CD4-positive, alpha-beta T cell (primary cell): Measurements from ENCODE around the gene PLPP6. TPM values are rescaled to one million over a fixed set of nuclear protein-coding genes. Genes with fewer than 3 reads are reported as not detected.

Source experiments
- ATAC-seq: fragments of 200-7000 bp; cut with Tn5 transposase; one replicate; pipeline ENCODE4 v1.10.0; 2022; ENCODE audit warnings: mild to moderate bottlenecking; ENCODE audit not compliant: poor library complexity
- CTCF ChIA-PET: fragments of 350-600 bp; sonication (Branson Sonifier 250); formaldehyde crosslinking; loops from one replicate; lab custom pipeline; 2021; ENCODE audit warnings: antibody characterized with exemption, inconsistent platforms; lab: Charles Lee
- POLR2A ChIA-PET: fragments of 350-600 bp; sonication (Branson Sonifier 250); formaldehyde crosslinking; loops from one replicate; lab custom pipeline; 2021; ENCODE audit warnings: antibody characterized with exemption, inconsistent platforms; lab: Charles Lee
- DNase-seq, 14 experiments: peaks; one replicate each; pipeline ENCODE4 v3.0.0-alpha.2; 2013 to 2020; ENCODE audit warnings: mixed read lengths in 2 of 14
- H3K27ac ChIP-seq, 2 donors: one replicate each; pipeline versions ENCODE4 v1.5.1 to v1.7.0; 2013; ENCODE audit warnings: low read length in 2 of 2, low read depth in 1 of 2, mild to moderate bottlenecking in 1 of 2
- H3K27me3 ChIP-seq, 2 experiments: 1 replicate in 1 of 2; 2 replicates in 1 of 2; pipeline versions ENCODE4 v1.6.1 to v1.7.0; 2013; ENCODE audit warnings: low read length in 2 of 2, control low read depth in 1 of 2, mild to moderate bottlenecking in 1 of 2, moderate library complexity in 1 of 2; ENCODE audit not compliant: insufficient read depth in 2 of 2, control insufficient read depth in 1 of 2
- H3K36me3 ChIP-seq: one replicate; pipeline ENCODE4 v1.6.1; 2013; ENCODE audit warnings: low read length, control low read depth; ENCODE audit not compliant: insufficient read depth
- H3K4me1 ChIP-seq: one replicate; pipeline ENCODE4 v1.6.1; 2013; ENCODE audit warnings: low read length, control low read depth; ENCODE audit not compliant: insufficient read depth
- H3K4me3 ChIP-seq: one replicate; pipeline ENCODE4 v1.5.1; 2013; ENCODE audit warnings: mild to moderate bottlenecking, low read length, moderate library complexity
- H3K9me3 ChIP-seq, 2 experiments: 1 replicate in 1 of 2; 2 replicates in 1 of 2; pipeline versions ENCODE4 v1.6.1 to v1.7.0; 2013; ENCODE audit warnings: low read length in 2 of 2, mild to moderate bottlenecking in 2 of 2, control low read depth in 1 of 2, moderate library complexity in 1 of 2; ENCODE audit not compliant: control insufficient read depth in 1 of 2, insufficient read depth in 1 of 2
- H3K27ac Mint-ChIP-seq: one replicate; pipeline ENCODE4 v1.8.0; 2020; ENCODE audit warnings: mixed read lengths
- H3K27me3 Mint-ChIP-seq: one replicate; pipeline ENCODE4 v1.8.0; 2021; ENCODE audit warnings: mixed read lengths
- H3K36me3 Mint-ChIP-seq: one replicate; pipeline ENCODE4 v1.8.0; 2021; ENCODE audit warnings: low read depth, mixed read lengths
- H3K4me1 Mint-ChIP-seq: one replicate; pipeline ENCODE4 v1.8.0; 2021; ENCODE audit warnings: low read depth, mixed read lengths
- H3K4me3 Mint-ChIP-seq: one replicate; pipeline ENCODE4 v1.8.0; 2020; ENCODE audit warnings: mild to moderate bottlenecking, mixed read lengths
- H3K9me3 Mint-ChIP-seq: one replicate; pipeline ENCODE4 v1.8.0; 2020; ENCODE audit warnings: mixed read lengths
- CTCF ChIP-seq: fragments of 200-600 bp; IDR thresholded peaks from one replicate; pipeline ENCODE4 v1.8.0; 2022; ENCODE audit warnings: antibody characterized with exemption, mild to moderate bottlenecking
- intact Hi-C, 2 experiments: fragments of 100-400 bp; cut with DNase I in 1 of 2; cut with micrococcal nuclease in 1 of 2; formaldehyde crosslinking; loops; one replicate each; pipeline versions ENCODE4 v1.15.1 to v1.9.0; 2023 to 2025; cut with DNase I, micrococcal nuclease
- total RNA-seq, 174 experiments: library from RNA in 2 of 174; stranded (reverse) in 2 of 174; gene quantifications; one replicate each; pipeline ENCODE4 v1.2.3 and lab custom pipeline; 2021 to 2026

PLPP6 gene
- total RNA-seq, 2 experiments from 2014 or later, result 8.9 to 10.5 TPM

GRCh38 chr9:4640027-4640426, 22.1 kb upstream of the PLPP6 start:
- Histone ChIP-seq H3K27ac (no peak overlapping the region), H3K4me3 (no peak overlapping the region), H3K4me1 (no peaks in the 10 kb centered on the region), H3K36me3 (no peaks in the 10 kb centered on the region), H3K27me3 (no peaks in the 10 kb centered on the region), H3K9me3 (no peaks in the 10 kb centered on the region)
- no peaks in the 10 kb centered on the region for H3K9me3 Mint-ChIP-seq
- peaks cover 12% of the 10 kb centered on the region for H3K4me1 Mint-ChIP-seq
- no peaks in the 10 kb centered on the region for H3K36me3 Mint-ChIP-seq
- no peak overlapping the region for H3K27ac Mint-ChIP-seq
- peak; percentile 71 for TF ChIP-seq CTCF
- peak; percentile 43 to 74 (median 51) for DNase-seq
- intact Hi-C loops, result loop anchor here (1.0 to 10.0 kb wide), 8 partner anchors 35 to 905 kb away; partner anchors contain the start of gene SLC1A1 (in 1 of the 2)
- H3K4me3 Mint-ChIP-seq, result no peak overlapping the region
- no peaks in the 10 kb centered on the region for H3K27me3 Mint-ChIP-seq
- peak; percentile 78 for ATAC-seq
- ChIA-PET CTCF (interaction anchor here (0.6 to 2.3 kb wide), 12 partner anchors 8 to 325 kb away, joined by 3 to 12 read pairs (median 3); partner anchors contain the start of genes CDC37L1 and PLPP6), POLR2A (interaction anchor here (0.9 to 1.7 kb wide), 7 partner anchors 21 to 261 kb away, joined by 4 to 12 read pairs (median 5); partner anchors contain the start of genes AK3 and PLPP6)

GRCh38 chr9:4642351-4642750, 19.7 kb upstream of the PLPP6 start:
- no peak for TF ChIP-seq CTCF
- no peaks in the 10 kb centered on the region for H3K36me3 Mint-ChIP-seq
- CTCF ChIA-PET, result no interaction called here
- H3K9me3 ChIP-seq, result no peaks in the 10 kb centered on the region
- no peak overlapping the region for H3K27ac ChIP-seq
- H3K9me3 Mint-ChIP-seq, result no peaks in the 10 kb centered on the region
- no peak overlapping the region for H3K4me3 Mint-ChIP-seq
- POLR2A ChIA-PET, result no interaction called here
- peaks cover 12% of the 10 kb centered on the region for H3K4me1 Mint-ChIP-seq
- no peaks in the 10 kb centered on the region for H3K36me3 ChIP-seq
- no peak overlapping the region for H3K27ac Mint-ChIP-seq
- ATAC-seq (no peak), DNase-seq (no peak)
- intact Hi-C loops, result loop anchor here in 1 of 2 experiments (10.0 kb wide), 2 partner anchors 148 to 908 kb away; partner anchors contain the start of gene SLC1A1
- H3K4me3 ChIP-seq, result no peak overlapping the region
- no peaks in the 10 kb centered on the region for H3K27me3 Mint-ChIP-seq
- H3K27me3 ChIP-seq, result no peaks in the 10 kb centered on the region
- no peaks in the 10 kb centered on the region for H3K4me1 ChIP-seq

GRCh38 chr9:4654084-4654483, 8.0 kb upstream of the PLPP6 start:
- intact Hi-C loops, result no loop called here
- no peak overlapping the region for H3K27ac Mint-ChIP-seq
- Histone ChIP-seq H3K9me3 (no peaks in the 10 kb centered on the region), H3K27ac (no peak overlapping the region), H3K4me3 (no peak overlapping the region), H3K36me3 (no peaks in the 10 kb centered on the region), H3K27me3 (no peaks in the 10 kb centered on the region), H3K4me1 (peaks cover 3% of the 10 kb centered on the region)
- peak in 1 of 14 experiments; percentile 60 for DNase-seq
- ChIA-PET CTCF (no interaction called here), POLR2A (interaction anchor here (0.6 kb wide), 1 partner anchor 96 kb away, joined by 3 read pairs; no protein-coding TSS in a partner anchor)
- peaks cover 9% of the 10 kb centered on the region for H3K36me3 Mint-ChIP-seq
- no peak overlapping the region for H3K4me3 Mint-ChIP-seq
- H3K4me1 Mint-ChIP-seq, result no peaks in the 10 kb centered on the region
- H3K9me3 Mint-ChIP-seq, result no peaks in the 10 kb centered on the region
- no peak for ATAC-seq
- no peak for TF ChIP-seq CTCF
- H3K27me3 Mint-ChIP-seq, result no peaks in the 10 kb centered on the region
